DND-41 (cell line): Measurements from ENCODE around the gene DIRAS1.

Experiments used
- EZH2 ChIP-seq: IDR thresholded peaks from 3 replicates; pipeline ENCODE4 v1.6.1; 2012; ENCODE audit warnings: borderline replicate concordance, low read depth, mild to moderate bottlenecking, moderate library complexity, low read length, inconsistent platforms; ENCODE audit not compliant: severe bottlenecking
- TF ChIP-seq, protein P1 (sequence below): IDR thresholded peaks from 2 replicates; pipeline ENCODE4 v1.5.1; 2012; ENCODE audit warnings: borderline replicate concordance, low read length, moderate library complexity, mild to moderate bottlenecking; ENCODE audit not compliant: poor library complexity, severe bottlenecking; ENCODE audit errors: extremely low read depth

GRCh38 chr19:2750808-2751437 is 29.8 kb upstream of the DIRAS1 start:
- no peak for TF ChIP-seq EZH2
- TF ChIP-seq, protein P1, sequence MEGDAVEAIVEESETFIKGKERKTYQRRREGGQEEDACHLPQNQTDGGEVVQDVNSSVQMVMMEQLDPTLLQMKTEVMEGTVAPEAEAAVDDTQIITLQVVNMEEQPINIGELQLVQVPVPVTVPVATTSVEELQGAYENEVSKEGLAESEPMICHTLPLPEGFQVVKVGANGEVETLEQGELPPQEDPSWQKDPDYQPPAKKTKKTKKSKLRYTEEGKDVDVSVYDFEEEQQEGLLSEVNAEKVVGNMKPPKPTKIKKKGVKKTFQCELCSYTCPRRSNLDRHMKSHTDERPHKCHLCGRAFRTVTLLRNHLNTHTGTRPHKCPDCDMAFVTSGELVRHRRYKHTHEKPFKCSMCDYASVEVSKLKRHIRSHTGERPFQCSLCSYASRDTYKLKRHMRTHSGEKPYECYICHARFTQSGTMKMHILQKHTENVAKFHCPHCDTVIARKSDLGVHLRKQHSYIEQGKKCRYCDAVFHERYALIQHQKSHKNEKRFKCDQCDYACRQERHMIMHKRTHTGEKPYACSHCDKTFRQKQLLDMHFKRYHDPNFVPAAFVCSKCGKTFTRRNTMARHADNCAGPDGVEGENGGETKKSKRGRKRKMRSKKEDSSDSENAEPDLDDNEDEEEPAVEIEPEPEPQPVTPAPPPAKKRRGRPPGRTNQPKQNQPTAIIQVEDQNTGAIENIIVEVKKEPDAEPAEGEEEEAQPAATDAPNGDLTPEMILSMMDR: no peak
